Measurements from ENCODE around the gene PPP1R36.
A peak's percentile ranks its signal among the peaks of the same experiment; 100 is the strongest.
"Not testable (repeated sequence)": the region's sequence is repeated elsewhere in the genome, so short reads cannot be mapped to it uniquely, and the experiment has no call there.

The PPP1R36 gene

DNA sequence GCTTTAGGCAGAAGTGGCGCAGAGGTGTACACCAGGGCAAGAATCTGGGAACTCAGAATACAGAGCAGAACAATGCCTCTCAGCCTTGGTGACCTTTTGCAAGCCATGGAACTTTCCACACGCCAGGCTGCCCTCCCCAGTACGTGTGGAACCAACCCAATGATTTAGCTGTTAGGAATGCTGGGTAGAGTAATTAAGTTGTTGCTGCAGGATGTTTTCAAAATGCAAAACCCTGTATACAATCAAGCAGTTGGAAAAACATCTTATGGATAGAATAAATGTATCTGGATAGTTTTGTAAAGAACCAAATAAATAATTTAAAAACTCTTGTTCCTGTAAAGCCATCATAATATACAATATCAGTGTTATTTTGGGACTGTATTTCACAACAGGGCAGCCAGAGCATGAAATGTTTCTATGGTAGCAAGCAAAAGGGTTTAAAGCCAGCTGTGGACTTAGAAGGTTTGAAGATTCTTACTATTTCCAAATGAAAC lies 19.4 kb downstream of the PPP1R36 start:
- H2BK120ac ChIP-seq (ENCODE audit: low read depth, low read length), result no peak overlapping the region
- no peak overlapping the region for H2BK12ac ChIP-seq (ENCODE audit: low read length)
- H3K27ac ChIP-seq (replicated peaks; ENCODE audit: low read length), result no peak overlapping the region
- H3K14ac ChIP-seq (ENCODE audit: low read length), result no peak overlapping the region
- no peak overlapping the region for H3K18ac ChIP-seq (ENCODE audit: low read length)
- H2BK15ac ChIP-seq (ENCODE audit: low read length), result no peak overlapping the region
- no peaks in the 10 kb centered on the region for H3K79me1 ChIP-seq (ENCODE audit: low read depth, low read length)
- no peak overlapping the region for H3K4me2 ChIP-seq (ENCODE audit: insufficient read depth, low read length, poor library complexity, severe bottlenecking)
- peaks cover 4 to 24% of the 10 kb centered on the region in 2 donors for H3K4me1 ChIP-seq (ENCODE audit: control insufficient read depth in 2 of 2, insufficient read depth in 1 of 2, low read depth in 1 of 2, low read length in 2 of 2)
- no peak overlapping the region for H3K4ac ChIP-seq (ENCODE audit: low read length)
- no peaks in the 10 kb centered on the region for H3K36me3 ChIP-seq (replicated peaks in 1 of 2; ENCODE audit: control insufficient read depth in 2 of 2, insufficient read depth in 2 of 2, low read length in 2 of 2)
- H3K27me3 ChIP-seq (ENCODE audit: control insufficient read depth in 3 of 3, insufficient read depth in 3 of 3, low read depth in 1 of 3, low read length in 3 of 3), result no peaks in the 10 kb centered on the region
- H4K8ac ChIP-seq (ENCODE audit: low read depth, low read length), result no peak overlapping the region
- H3K9ac ChIP-seq (ENCODE audit: low read depth, low read length, poor library complexity), result no peak overlapping the region
- H4K91ac ChIP-seq (ENCODE audit: low read depth, low read length, poor library complexity), result no peak overlapping the region
- no peaks in the 10 kb centered on the region for H3K9me3 ChIP-seq (replicated peaks in 1 of 2; ENCODE audit: control insufficient read depth in 2 of 2, insufficient read depth in 1 of 2, low read depth in 1 of 2, low read length in 2 of 2)
- H3K4me3 ChIP-seq (ENCODE audit: low read length in 2 of 2), result no peak overlapping the region
- H2AK5ac ChIP-seq (ENCODE audit: low read depth, low read length), result no peak overlapping the region
- H2BK5ac ChIP-seq (ENCODE audit: low read length), result no peak overlapping the region
- DNase-seq (ENCODE audit: low spot score), result no peak
- WGBS, 2 donors (ENCODE audit: extremely low coverage in 2 of 2, insufficient read length in 2 of 2, insufficient replicate concordance in 1 of 2), result no CpG with 5 or more reads among the region's 3 CpGs
- H3K23ac ChIP-seq (ENCODE audit: low read depth, low read length, poor library complexity), result no peak overlapping the region
- H2AFZ ChIP-seq (ENCODE audit: low read length), result peak overlapping the region; percentile 5

DNA sequence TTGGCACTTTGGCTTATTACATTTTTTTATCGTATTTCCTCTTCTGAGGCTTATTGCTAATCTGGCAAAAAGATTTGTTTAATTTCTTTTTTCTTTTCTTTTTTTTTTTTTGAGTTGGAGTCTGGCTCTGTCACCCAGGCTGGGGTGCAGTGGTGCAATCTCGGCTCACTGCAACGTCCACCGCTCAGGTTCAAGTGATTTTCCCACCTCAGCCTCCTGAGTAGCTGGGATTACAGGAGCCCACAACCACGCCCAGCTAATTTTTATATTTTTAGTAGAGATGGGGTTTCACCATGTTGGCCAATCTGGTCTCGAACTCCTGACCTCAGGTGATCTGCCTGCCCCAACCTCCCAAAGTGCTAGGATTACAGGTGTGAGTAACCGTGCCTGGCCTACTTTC lies 19.9 kb downstream of the PPP1R36 start:
- not testable (repeated sequence) for H3K14ac ChIP-seq (ENCODE audit: low read length); H3K4me3 ChIP-seq (ENCODE audit: low read length in 2 of 2); H2AK5ac ChIP-seq (ENCODE audit: low read depth, low read length); H3K9me3 ChIP-seq (replicated peaks in 1 of 2; ENCODE audit: control insufficient read depth in 2 of 2, insufficient read depth in 1 of 2, low read depth in 1 of 2, low read length in 2 of 2); H3K23ac ChIP-seq (ENCODE audit: low read depth, low read length, poor library complexity); H2BK12ac ChIP-seq (ENCODE audit: low read length); H2BK120ac ChIP-seq (ENCODE audit: low read depth, low read length); H2BK15ac ChIP-seq (ENCODE audit: low read length); H4K91ac ChIP-seq (ENCODE audit: low read depth, low read length, poor library complexity); H3K4me2 ChIP-seq (ENCODE audit: insufficient read depth, low read length, poor library complexity, severe bottlenecking); H3K27ac ChIP-seq (replicated peaks; ENCODE audit: low read length); H3K18ac ChIP-seq (ENCODE audit: low read length); H2BK5ac ChIP-seq (ENCODE audit: low read length); H2AFZ ChIP-seq (ENCODE audit: low read length); H4K8ac ChIP-seq (ENCODE audit: low read depth, low read length); H3K36me3 ChIP-seq (replicated peaks in 1 of 2; ENCODE audit: control insufficient read depth in 2 of 2, insufficient read depth in 2 of 2, low read length in 2 of 2); H3K9ac ChIP-seq (ENCODE audit: low read depth, low read length, poor library complexity); H3K4ac ChIP-seq (ENCODE audit: low read length); H3K27me3 ChIP-seq (ENCODE audit: control insufficient read depth in 3 of 3, insufficient read depth in 3 of 3, low read depth in 1 of 3, low read length in 3 of 3); H3K79me1 ChIP-seq (ENCODE audit: low read depth, low read length); DNase-seq (ENCODE audit: low spot score)
- no CpG with 5 or more reads among the region's 7 CpGs for WGBS, 2 donors (ENCODE audit: extremely low coverage in 2 of 2, insufficient read length in 2 of 2, insufficient replicate concordance in 1 of 2)
- peaks cover 4 to 24% of the 10 kb centered on the region in 2 donors for H3K4me1 ChIP-seq (ENCODE audit: control insufficient read depth in 2 of 2, insufficient read depth in 1 of 2, low read depth in 1 of 2, low read length in 2 of 2)

DNA sequence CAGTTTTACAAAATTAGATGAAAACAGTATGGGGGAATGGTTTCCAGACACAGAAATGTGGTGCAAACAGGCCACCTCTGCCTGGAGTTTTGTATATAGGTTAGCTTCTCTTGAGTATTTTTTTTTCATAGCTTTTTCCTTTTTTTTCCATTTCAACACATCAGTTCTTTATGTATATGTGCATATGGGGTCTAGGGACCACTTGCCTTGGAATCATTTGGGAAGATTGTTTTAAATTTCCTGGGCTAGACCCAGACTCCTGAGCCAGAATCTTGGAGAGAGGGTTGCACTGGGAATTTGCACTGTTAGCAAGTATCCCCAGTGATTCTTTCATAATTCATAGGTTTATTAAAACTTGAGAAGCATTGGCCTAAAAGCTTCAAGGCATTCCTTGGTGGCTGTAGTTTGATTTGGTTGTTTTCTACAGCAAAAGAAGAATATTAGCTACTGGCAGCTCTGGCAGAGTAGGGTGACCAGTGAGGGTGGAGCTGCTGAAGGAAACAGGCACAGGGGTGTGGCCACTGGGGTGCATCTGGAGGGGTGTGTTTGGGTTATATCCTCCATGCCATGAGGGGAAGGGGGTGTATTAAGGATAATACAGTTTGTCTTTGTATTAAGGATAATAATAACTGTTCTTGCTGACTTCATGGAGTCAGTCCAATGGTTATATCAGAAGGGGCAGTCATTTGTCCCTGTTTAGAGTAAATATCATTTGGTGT lies 22.8 kb downstream of the PPP1R36 start:
- H3K4ac ChIP-seq (ENCODE audit: low read length), result no peak overlapping the region
- H3K9me3 ChIP-seq (replicated peaks in 1 of 2; ENCODE audit: control insufficient read depth in 2 of 2, insufficient read depth in 1 of 2, low read depth in 1 of 2, low read length in 2 of 2), result no peaks in the 10 kb centered on the region
- H3K36me3 ChIP-seq (replicated peaks in 1 of 2; ENCODE audit: control insufficient read depth in 2 of 2, insufficient read depth in 2 of 2, low read length in 2 of 2), result no peaks in the 10 kb centered on the region
- no peak overlapping the region for H3K14ac ChIP-seq (ENCODE audit: low read length)
- H2BK120ac ChIP-seq (ENCODE audit: low read depth, low read length), result no peak overlapping the region
- peak overlapping the region; percentile 81 for H2AFZ ChIP-seq (ENCODE audit: low read length)
- H3K27me3 ChIP-seq (ENCODE audit: control insufficient read depth in 3 of 3, insufficient read depth in 3 of 3, low read depth in 1 of 3, low read length in 3 of 3), result no peaks in the 10 kb centered on the region
- no peak for DNase-seq (ENCODE audit: low spot score)
- H3K23ac ChIP-seq (ENCODE audit: low read depth, low read length, poor library complexity), result no peak overlapping the region
- no peak overlapping the region for H3K27ac ChIP-seq (replicated peaks; ENCODE audit: low read length)
- no peak overlapping the region for H3K18ac ChIP-seq (ENCODE audit: low read length)
- no peak overlapping the region for H2BK5ac ChIP-seq (ENCODE audit: low read length)
- no peak overlapping the region for H3K4me2 ChIP-seq (ENCODE audit: insufficient read depth, low read length, poor library complexity, severe bottlenecking)
- no peak overlapping the region for H2AK5ac ChIP-seq (ENCODE audit: low read depth, low read length)
- H2BK15ac ChIP-seq (ENCODE audit: low read length), result no peak overlapping the region
- H3K4me3 ChIP-seq (ENCODE audit: low read length in 2 of 2), result no peak overlapping the region
- no peaks in the 10 kb centered on the region for H3K79me1 ChIP-seq (ENCODE audit: low read depth, low read length)
- no peak overlapping the region for H4K91ac ChIP-seq (ENCODE audit: low read depth, low read length, poor library complexity)
- no peak overlapping the region for H4K8ac ChIP-seq (ENCODE audit: low read depth, low read length)
- H3K9ac ChIP-seq (ENCODE audit: low read depth, low read length, poor library complexity), result no peak overlapping the region
- peaks cover 4 to 21% of the 10 kb centered on the region in 2 donors for H3K4me1 ChIP-seq (ENCODE audit: control insufficient read depth in 2 of 2, insufficient read depth in 1 of 2, low read depth in 1 of 2, low read length in 2 of 2)
- no peak overlapping the region for H2BK12ac ChIP-seq (ENCODE audit: low read length)

DNA sequence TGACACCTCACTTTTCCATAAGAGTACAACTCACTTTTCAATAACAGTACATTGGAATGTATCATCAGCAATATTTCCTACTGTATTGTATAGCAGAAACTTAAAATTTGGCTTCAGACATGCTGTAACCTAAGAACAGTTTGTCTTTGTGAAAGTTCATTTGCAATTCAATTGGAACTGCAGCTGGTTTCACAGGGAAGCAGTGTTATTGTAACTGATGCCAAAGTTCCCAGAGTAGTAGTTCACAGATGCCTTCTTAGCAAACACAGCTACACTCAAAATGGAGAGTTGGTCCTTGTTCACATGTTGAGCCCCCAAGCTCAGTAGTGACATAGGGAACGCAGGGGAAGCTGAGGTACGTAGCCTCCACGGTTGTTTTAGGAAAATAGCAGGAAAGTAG lies 23.3 kb downstream of the PPP1R36 start:
- Histone ChIP-seq H3K79me1 (ENCODE audit: low read depth, low read length) (no peaks in the 10 kb centered on the region), H3K27ac (replicated peaks; ENCODE audit: low read length) (no peak overlapping the region), H3K4me3 (ENCODE audit: low read length in 2 of 2) (no peak overlapping the region), H3K4me2 (ENCODE audit: insufficient read depth, low read length, poor library complexity, severe bottlenecking) (no peak overlapping the region), H2BK15ac (ENCODE audit: low read length) (no peak overlapping the region), H2AK5ac (ENCODE audit: low read depth, low read length) (no peak overlapping the region), H3K18ac (ENCODE audit: low read length) (no peak overlapping the region), H3K9me3 (replicated peaks in 1 of 2; ENCODE audit: control insufficient read depth in 2 of 2, insufficient read depth in 1 of 2, low read depth in 1 of 2, low read length in 2 of 2) (no peaks in the 10 kb centered on the region), H2BK120ac (ENCODE audit: low read depth, low read length) (no peak overlapping the region), H4K8ac (ENCODE audit: low read depth, low read length) (no peak overlapping the region), H2BK5ac (ENCODE audit: low read length) (no peak overlapping the region), H3K4ac (ENCODE audit: low read length) (no peak overlapping the region), H2AFZ (ENCODE audit: low read length) (peak overlapping the region; percentile 81), H3K36me3 (replicated peaks in 1 of 2; ENCODE audit: control insufficient read depth in 2 of 2, insufficient read depth in 2 of 2, low read length in 2 of 2) (no peaks in the 10 kb centered on the region), H3K23ac (ENCODE audit: low read depth, low read length, poor library complexity) (no peak overlapping the region), H3K14ac (ENCODE audit: low read length) (no peak overlapping the region), H3K27me3 (ENCODE audit: control insufficient read depth in 3 of 3, insufficient read depth in 3 of 3, low read depth in 1 of 3, low read length in 3 of 3) (no peaks in the 10 kb centered on the region), H3K9ac (ENCODE audit: low read depth, low read length, poor library complexity) (no peak overlapping the region), H3K4me1 (ENCODE audit: control insufficient read depth in 2 of 2, insufficient read depth in 1 of 2, low read depth in 1 of 2, low read length in 2 of 2) (peaks cover 4 to 21% of the 10 kb centered on the region in 2 donors), H2BK12ac (ENCODE audit: low read length) (no peak overlapping the region), H4K91ac (ENCODE audit: low read depth, low read length, poor library complexity) (no peak overlapping the region)
- no CpG with 5 or more reads among the region's 3 CpGs for WGBS, 2 donors (ENCODE audit: extremely low coverage in 2 of 2, insufficient read length in 2 of 2, insufficient replicate concordance in 1 of 2)
- DNase-seq (ENCODE audit: low spot score), result no peak
